HCT116 (cell line): ENCODE results near the gene NR6A1.

Experiments used
- CEBPB ChIP-seq: IDR thresholded peaks from 2 replicates; pipeline ENCODE4 v1.6.1; 2012; ENCODE audit warnings: low read depth
- EGR1 ChIP-seq: IDR thresholded peaks from 2 replicates; pipeline ENCODE4 v1.6.1; 2012; ENCODE audit warnings: low read depth
- EZH2 ChIP-seq: fragments of 200-600 bp; sonication (generic); IDR thresholded peaks from 2 replicates; pipeline ENCODE4 v1.6.1; 2017; ENCODE audit warnings: antibody characterized with exemption, mixed run types
- EZH2phosphoT487 ChIP-seq: fragments of 200-600 bp; IDR thresholded peaks from 2 replicates; pipeline ENCODE4 v1.6.1; 2018; ENCODE audit warnings: antibody characterized with exemption, borderline replicate concordance
- JUND ChIP-seq: IDR thresholded peaks from 2 replicates; pipeline ENCODE4 v1.6.1; 2012
- POLR2A ChIP-seq: IDR thresholded peaks from 2 replicates; pipeline ENCODE4 v1.7.0; 2011; ENCODE audit warnings: borderline replicate concordance; ENCODE audit not compliant: insufficient read depth, insufficient read length; ENCODE audit errors: extremely low read depth
- POLR2AphosphoS5 ChIP-seq: IDR thresholded peaks from 2 replicates; pipeline ENCODE4 v1.6.1; 2011; ENCODE audit warnings: mild to moderate bottlenecking, low read depth, low read length, moderate library complexity
- RAD21 ChIP-seq: IDR thresholded peaks from 2 replicates; pipeline ENCODE4 v1.6.1; 2012; ENCODE audit warnings: low read depth, mild to moderate bottlenecking
- SIN3A ChIP-seq: IDR thresholded peaks from 2 replicates; pipeline ENCODE4 v1.6.1; 2012; ENCODE audit warnings: low read depth
- SP1 ChIP-seq: IDR thresholded peaks from 2 replicates; pipeline ENCODE4 v1.6.1; 2012; ENCODE audit warnings: low read depth
- TCF7L2 ChIP-seq: IDR thresholded peaks from 2 replicates; pipeline ENCODE4 v1.7.0; 2011; ENCODE audit warnings: borderline replicate concordance, inconsistent platforms; ENCODE audit not compliant: insufficient read depth, insufficient read length; ENCODE audit errors: extremely low read depth
- YY1 ChIP-seq: IDR thresholded peaks from 2 replicates; pipeline ENCODE4 v1.6.1; 2011; ENCODE audit warnings: low read length, low read depth, moderate library complexity, mild to moderate bottlenecking; ENCODE audit not compliant: insufficient replicate concordance; ENCODE audit errors: extremely low read depth
- TF ChIP-seq, protein P1 (sequence below), 3 experiments: fragments of 200-600 bp in 1 of 3; sonication (generic) in 1 of 3; IDR thresholded peaks in 2 of 3; conservative IDR thresholded peaks in 1 of 3; 2 replicates each; pipeline ENCODE4 v1.5.1; 2012 to 2017; ENCODE audit warnings: low read depth in 2 of 3, low read length in 2 of 3, antibody characterized with exemption in 1 of 3, borderline replicate concordance in 1 of 3, control low read depth in 1 of 3, mild to moderate bottlenecking in 1 of 3, mixed read lengths in 1 of 3, mixed run types in 1 of 3, moderate library complexity in 1 of 3; ENCODE audit not compliant: insufficient read depth in 1 of 3
- TF ChIP-seq, protein P2 (sequence below): IDR thresholded peaks from 2 replicates; pipeline ENCODE4 v1.6.1; 2012

GRCh38 chr9:124503713-124504529 is 267.2 kb downstream of the NR6A1 start:
- TF ChIP-seq, protein P1, sequence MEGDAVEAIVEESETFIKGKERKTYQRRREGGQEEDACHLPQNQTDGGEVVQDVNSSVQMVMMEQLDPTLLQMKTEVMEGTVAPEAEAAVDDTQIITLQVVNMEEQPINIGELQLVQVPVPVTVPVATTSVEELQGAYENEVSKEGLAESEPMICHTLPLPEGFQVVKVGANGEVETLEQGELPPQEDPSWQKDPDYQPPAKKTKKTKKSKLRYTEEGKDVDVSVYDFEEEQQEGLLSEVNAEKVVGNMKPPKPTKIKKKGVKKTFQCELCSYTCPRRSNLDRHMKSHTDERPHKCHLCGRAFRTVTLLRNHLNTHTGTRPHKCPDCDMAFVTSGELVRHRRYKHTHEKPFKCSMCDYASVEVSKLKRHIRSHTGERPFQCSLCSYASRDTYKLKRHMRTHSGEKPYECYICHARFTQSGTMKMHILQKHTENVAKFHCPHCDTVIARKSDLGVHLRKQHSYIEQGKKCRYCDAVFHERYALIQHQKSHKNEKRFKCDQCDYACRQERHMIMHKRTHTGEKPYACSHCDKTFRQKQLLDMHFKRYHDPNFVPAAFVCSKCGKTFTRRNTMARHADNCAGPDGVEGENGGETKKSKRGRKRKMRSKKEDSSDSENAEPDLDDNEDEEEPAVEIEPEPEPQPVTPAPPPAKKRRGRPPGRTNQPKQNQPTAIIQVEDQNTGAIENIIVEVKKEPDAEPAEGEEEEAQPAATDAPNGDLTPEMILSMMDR (IDR thresholded peaks at IDR 0.05 in 2 of 3, conservative IDR thresholded peaks at IDR 0.05 in 1 of 3; ENCODE audit: borderline replicate concordance in 1 of 3, insufficient read depth in 1 of 3, low read depth in 2 of 3, low read length in 2 of 3), result no peak
- TF ChIP-seq POLR2A (no peak), EZH2 (no peak), CEBPB (no peak), JUND (no peak), YY1 (no peak), SIN3A (no peak), POLR2AphosphoS5 (no peak), EZH2phosphoT487 (no peak), TCF7L2 (no peak), SP1 (no peak), RAD21 (no peak), EGR1 (no peak)
- TF ChIP-seq, protein P2, sequence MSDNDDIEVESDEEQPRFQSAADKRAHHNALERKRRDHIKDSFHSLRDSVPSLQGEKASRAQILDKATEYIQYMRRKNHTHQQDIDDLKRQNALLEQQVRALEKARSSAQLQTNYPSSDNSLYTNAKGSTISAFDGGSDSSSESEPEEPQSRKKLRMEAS, result no peak
